ENCODE results near the gene EPYC.

EPYC gene

GRCh38 chr12:90915353-90915752 lies 89.4 kb downstream of the EPYC start:
- Mint-ChIP-seq H3K9me3 (peaks cover 3% of the 10 kb centered on the region), H3K4me1 (no peaks in the 10 kb centered on the region), H3K4me3 (no peak overlapping the region), H3K27ac (no peak overlapping the region), H3K36me3 (ENCODE audit: low read depth) (no peaks in the 10 kb centered on the region), H3K27me3 (ENCODE audit: low read depth, poor library complexity) (peaks cover 3% of the 10 kb centered on the region)
- no peak for TF ChIP-seq CTCF (IDR thresholded peaks at IDR 0.05)
- DNase-seq, result no peak

All from nephron progenitor cell (in vitro differentiated cells).